HG03139 (cell line): Measurements from ENCODE around the gene ZCWPW1.
"Not testable (repeated sequence)": the region's sequence is repeated elsewhere in the genome, so short reads cannot be mapped to it uniquely, and the experiment has no call there.

Source experiments
- ATAC-seq: cut with Tn5 transposase; IDR thresholded peaks from one replicate; pipeline ENCODE4 v1.9.1; 2021; ENCODE audit not compliant: unreplicated experiment

Gene ZCWPW1

GRCh38 chr7:100357131-100357561 lies 71.4 kb downstream of the ZCWPW1 start:
- ATAC-seq: no peak

- ATAC-seq: no peak
These were observed 72.0 kb downstream of the ZCWPW1 start for GRCh38 chr7:100356416-100357068.

GRCh38 chr7:100353685-100354330 lies 74.7 kb downstream of the ZCWPW1 start:
- ATAC-seq: no peak

GRCh38 chr7:100352984-100353684 lies 75.4 kb downstream of the ZCWPW1 start:
- no peak for ATAC-seq

- not testable (repeated sequence) for ATAC-seq
These were observed 76.2 kb downstream of the ZCWPW1 start for GRCh38 chr7:100352230-100352781.

- ATAC-seq: no peak
These were observed 76.8 kb downstream of the ZCWPW1 start for GRCh38 chr7:100351657-100352058.
